22Rv1 (cell line): Measurements from ENCODE around the gene YPEL3.

Source experiments
- ZFX ChIP-seq: fragments of 450-650 bp; IDR thresholded peaks from 2 replicates; pipeline ENCODE4 v1.6.1; 2017; ENCODE audit warnings: antibody characterized with exemption, borderline replicate concordance
- TF ChIP-seq, protein P1 (sequence below): fragments of 450-650 bp; IDR thresholded peaks from 2 replicates; pipeline ENCODE4 v1.5.1; 2017; ENCODE audit warnings: mild to moderate bottlenecking

- TF ChIP-seq, protein P1, sequence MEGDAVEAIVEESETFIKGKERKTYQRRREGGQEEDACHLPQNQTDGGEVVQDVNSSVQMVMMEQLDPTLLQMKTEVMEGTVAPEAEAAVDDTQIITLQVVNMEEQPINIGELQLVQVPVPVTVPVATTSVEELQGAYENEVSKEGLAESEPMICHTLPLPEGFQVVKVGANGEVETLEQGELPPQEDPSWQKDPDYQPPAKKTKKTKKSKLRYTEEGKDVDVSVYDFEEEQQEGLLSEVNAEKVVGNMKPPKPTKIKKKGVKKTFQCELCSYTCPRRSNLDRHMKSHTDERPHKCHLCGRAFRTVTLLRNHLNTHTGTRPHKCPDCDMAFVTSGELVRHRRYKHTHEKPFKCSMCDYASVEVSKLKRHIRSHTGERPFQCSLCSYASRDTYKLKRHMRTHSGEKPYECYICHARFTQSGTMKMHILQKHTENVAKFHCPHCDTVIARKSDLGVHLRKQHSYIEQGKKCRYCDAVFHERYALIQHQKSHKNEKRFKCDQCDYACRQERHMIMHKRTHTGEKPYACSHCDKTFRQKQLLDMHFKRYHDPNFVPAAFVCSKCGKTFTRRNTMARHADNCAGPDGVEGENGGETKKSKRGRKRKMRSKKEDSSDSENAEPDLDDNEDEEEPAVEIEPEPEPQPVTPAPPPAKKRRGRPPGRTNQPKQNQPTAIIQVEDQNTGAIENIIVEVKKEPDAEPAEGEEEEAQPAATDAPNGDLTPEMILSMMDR: no peak
- no peak for TF ChIP-seq ZFX
These were observed 17.8 kb upstream of the YPEL3 start for GRCh38 chr16:30113711-30114333.
